HG03039 (cell line): ENCODE results near the gene KIAA1217.

Experiments
- ATAC-seq: cut with Tn5 transposase; IDR thresholded peaks from one replicate; pipeline ENCODE4 v1.9.1; 2021; ENCODE audit warnings: mild to moderate bottlenecking, moderate library complexity; ENCODE audit not compliant: unreplicated experiment

Gene KIAA1217

GRCh38 chr10:24531439-24531838, 322.5 kb downstream of the KIAA1217 start:
- no peak for ATAC-seq

DNA sequence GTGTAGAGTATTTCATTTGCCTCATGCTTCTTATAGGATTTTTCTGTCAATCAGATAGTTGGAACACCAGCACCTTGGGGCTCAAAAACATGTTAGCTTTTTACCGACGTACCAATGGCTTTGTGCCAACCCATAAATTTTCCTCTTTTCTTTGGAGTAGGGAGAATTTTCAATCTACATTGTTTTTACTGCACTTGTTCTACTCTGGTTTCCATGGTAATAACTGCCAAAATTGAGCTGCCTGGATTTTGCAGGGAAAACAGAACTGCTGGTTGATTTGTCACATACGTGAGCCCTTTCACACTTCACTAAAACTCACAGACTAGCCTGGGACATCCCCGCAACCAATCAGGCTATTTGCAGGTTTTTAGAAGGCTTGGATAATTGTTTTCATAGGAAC, 325.0 kb downstream of the KIAA1217 start:
- no peak for ATAC-seq

DNA sequence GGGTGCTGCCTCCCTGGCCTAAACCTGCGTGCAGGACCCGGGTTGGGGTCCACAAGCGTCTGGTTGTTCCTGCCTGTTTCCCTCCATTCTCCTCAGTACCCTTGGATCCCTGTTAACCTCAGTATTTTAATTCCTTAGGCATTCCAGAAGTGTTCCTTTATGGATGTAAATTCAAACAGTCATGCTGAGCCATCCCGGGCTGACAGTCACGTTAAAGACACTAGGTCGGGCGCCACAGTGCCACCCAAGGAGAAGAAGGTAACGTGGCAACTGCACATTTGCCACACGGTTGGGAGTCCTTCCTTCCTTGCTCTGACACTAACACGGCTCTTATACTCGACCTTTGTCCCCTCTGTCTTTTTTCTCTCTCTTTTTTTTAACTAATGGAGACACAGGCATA, 327.7 kb downstream of the KIAA1217 start:
- ATAC-seq: no peak

- ATAC-seq: no peak
These were observed 332.4 kb downstream of the KIAA1217 start for GRCh38 chr10:24541239-24541753.

DNA sequence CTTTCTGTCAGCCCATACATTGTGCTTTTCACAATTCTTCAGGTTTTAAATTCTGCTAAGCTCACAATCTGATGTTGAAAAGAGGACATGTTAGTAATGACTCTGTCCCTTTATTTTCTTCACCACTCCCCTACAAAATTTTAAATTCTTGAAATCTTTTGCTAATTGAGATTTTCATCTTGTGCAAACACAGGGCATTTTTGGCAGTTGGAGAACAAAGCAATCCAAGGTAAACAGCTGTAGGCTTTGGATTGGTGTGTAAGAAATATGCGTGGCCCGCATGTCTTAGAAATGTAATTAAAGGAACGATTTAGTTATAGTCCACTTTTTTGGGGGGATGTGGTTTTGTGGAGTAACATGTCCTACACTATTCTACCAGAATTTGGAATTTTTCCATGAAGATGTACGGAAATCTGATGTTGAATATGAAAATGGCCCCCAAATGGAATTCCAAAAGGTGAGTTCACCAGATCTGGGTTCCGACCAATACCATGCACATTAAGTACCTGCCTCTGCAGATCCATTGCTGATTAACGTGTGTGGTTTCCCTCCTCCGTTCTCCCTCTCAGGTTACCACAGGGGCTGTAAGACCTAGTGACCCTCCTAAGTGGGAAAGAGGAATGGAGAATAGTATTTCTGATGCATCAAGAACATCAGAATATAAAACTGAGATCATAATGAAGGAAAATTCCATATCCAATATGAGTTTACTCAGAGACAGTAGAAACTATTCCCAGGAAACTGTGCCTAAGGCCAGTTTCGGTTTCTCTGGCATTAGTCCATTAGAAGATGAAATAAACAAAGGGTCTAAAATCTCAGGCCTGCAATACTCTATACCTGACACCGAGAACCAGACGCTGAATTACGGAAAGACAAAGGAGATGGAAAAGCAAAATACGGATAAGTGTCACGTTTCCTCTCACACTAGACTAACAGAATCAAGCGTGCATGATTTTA, 333.7 kb downstream of the KIAA1217 start:
- no peak for ATAC-seq

- no peak for ATAC-seq
These were observed 335.8 kb downstream of the KIAA1217 start for GRCh38 chr10:24544776-24545175.

- no peak for ATAC-seq
These were observed 336.6 kb downstream of the KIAA1217 start for GRCh38 chr10:24545585-24545984.

GRCh38 chr10:24550680-24551079, 341.7 kb downstream of the KIAA1217 start:
- no peak for ATAC-seq

DNA sequence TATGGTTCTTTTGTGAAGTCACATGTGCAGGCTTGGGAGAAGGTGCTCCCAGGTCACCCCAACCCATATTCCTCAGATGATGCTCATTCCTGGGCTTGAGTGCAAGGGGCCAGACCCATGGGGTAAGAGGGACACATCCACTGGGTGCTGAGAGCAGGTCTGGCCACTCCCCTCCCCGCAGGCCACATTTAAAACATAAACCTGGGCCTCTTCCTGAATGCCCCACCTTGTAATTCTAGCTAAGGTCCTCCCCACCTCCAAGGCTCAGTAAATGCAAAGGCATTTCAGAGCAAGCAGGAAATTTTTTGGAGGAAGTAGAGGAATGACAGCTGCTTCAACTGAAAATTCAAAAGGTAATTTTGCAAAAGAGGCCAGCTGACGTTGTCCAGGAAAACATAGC, 342.2 kb downstream of the KIAA1217 start:
- no peak for ATAC-seq

GRCh38 chr10:24552346-24553016, 343.5 kb downstream of the KIAA1217 start:
- ATAC-seq: no peak

DNA sequence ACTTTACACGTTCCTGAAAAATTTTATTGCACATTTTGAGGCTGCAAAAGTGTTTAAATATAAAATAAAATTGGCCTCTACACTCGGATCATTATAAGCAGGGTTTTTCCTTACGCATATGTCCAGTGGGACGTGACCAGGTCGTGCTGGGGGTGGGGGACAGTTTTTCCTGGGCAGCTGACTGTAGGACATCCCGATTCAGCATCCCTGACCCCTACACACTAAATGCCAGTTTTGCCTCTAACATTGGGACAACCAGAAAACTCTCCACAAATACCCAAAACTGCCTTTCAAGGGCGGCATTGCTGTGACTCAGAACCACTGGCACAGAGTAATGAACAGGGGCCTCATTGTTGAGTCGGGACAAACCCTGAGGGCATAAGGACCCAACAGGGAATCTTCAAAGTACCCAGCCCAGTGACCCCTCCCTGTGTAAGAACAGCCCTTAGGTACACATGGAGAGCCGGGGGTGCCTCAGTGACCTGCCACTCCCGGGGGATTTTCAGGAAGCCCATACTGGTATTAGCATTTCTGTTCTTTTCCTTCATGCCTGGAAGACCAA, 344.2 kb downstream of the KIAA1217 start:
- no peak for ATAC-seq

GRCh38 chr10:24554036-24554435, 345.1 kb downstream of the KIAA1217 start:
- no peak for ATAC-seq

DNA sequence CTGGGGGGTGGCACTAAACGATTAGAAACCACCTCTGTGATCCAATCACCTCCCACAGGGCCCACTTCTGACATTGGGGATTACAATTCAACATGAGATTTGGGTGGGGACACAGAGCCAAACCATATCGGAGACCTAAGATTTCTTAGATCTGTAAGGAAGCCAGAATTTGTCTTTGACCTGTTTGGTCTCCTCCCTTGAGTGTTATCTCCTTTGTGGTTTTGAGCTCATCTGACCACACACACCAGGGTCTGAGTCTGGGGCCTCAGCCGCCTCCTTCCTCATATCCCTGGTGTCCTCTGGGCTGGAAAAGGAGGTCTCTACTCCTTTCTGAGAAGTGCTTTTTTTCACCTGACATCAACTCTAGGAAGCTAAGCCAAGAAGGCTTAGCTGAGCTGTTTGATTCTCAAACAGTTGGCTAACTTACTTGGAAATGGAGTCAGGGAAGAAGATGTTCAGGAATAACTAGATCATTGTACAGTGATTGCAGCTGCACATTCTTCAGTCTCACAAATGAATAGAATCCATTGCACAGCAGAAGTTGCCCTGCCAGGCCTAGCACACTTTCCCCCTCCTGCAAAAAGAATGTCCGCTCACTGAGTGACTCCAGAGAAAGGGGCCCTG, 347.3 kb downstream of the KIAA1217 start:
- ATAC-seq: no peak

- ATAC-seq: peak; percentile 45
These were observed 348.1 kb downstream of the KIAA1217 start for GRCh38 chr10:24556750-24557742.

- no peak for ATAC-seq
These were observed 352.5 kb downstream of the KIAA1217 start for GRCh38 chr10:24561453-24561852.

DNA sequence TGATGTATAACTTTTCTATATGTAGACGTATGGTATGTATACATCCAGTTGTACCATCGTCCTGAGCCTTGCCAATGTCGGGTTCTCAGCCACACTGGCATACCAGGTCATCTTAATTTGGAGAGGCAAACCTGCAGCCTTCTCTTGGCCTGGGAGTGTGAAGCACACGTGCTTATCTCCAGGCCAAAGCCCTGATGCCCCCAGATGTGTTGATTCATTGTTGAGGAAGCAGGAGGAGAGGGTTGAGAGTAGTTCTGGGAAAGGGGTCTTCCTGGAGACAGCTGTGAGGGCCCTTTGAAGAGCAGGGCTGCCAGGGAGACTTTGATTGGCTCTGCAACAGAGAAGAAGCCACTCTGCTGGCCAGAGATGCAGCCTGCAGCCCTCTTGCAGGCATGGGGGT, 359.1 kb downstream of the KIAA1217 start:
- no peak for ATAC-seq

- ATAC-seq: no peak
These were observed 360.4 kb downstream of the KIAA1217 start for GRCh38 chr10:24569330-24569796.

DNA sequence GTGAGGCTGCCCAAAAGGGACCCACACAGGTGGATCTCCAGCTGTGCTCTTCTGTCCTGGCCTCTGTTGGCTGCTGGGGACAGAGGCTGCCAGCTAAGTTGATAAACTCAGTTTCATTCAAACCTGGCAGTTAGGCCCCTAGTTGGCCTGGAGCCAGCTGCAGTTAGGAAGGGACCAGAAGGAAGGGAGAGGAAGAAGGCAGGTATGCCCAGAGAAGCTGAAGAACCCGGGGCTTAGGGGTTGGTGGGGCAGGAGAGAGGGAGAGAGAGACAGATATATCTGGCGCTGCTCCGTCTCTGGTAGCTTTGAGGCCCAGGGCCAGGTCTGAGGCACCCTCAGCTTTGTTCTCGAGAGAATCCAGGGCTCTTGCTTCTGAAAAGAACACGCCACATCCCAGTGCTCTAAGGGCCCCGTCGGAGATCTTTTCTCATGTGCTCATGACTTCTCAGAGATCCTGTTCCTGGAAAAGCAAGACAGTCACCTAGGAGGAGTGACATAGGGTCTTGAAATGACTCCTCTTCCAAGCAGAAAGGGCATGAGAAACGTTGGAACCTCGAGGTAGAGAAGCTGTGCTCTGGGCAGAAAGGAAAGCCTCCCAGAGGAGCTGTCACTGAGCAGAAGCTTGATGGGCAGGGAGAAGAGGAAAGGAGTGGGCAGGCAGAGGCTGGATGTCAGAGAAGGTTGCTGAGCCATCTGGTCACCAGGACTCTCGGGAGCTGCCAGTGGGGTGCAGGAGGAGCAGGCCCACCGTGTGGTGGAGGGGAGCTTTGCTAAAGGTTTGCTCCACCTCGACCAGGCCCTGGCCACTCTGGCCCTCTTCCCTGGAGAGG, 361.1 kb downstream of the KIAA1217 start:
- no peak for ATAC-seq
